ENCODE data around the gene ANTXR2. TPM values are rescaled to one million over a fixed set of nuclear protein-coding genes. Genes with fewer than 3 reads are reported as not detected.

The ANTXR2 gene
- total RNA-seq, 2 donors from 2014 or later, result 13.6 to 16.4 TPM

GRCh38 chr4:80115368-80116181 is 42.5 kb upstream of the ANTXR2 start:
- 90 to 96% methylated on average over 2 to 8 of the region's 8 CpGs for WGBS, 2 experiments (ENCODE audit: insufficient coverage in 1 of 2, insufficient read length in 1 of 2)
- no peaks in the 10 kb centered on the region for H3K4me1 Mint-ChIP-seq

DNA sequence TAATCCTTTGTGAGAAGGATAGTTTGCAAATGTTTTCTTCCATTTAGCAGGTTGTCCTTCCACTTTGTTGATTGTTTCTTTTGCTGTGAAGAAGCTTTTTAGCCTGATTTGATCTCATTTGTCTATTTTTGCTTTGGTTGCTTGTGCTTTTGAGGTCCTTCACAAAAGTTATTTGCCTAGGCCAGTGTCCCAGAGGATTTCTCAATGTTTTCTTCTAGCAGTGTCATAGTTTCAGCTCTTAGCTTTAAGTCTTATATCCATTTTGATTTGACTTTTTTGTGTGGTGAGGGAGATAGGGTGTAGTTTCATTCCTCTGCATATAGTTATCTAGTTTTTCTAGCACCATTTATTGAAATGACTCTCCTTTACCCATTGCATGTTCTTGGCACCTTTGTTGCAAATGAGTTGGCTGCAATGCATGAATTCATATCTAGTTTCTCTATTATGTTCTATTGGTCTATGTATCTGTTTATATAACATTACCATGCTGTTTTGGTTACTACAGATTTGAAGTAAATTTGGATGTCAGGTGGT is 41.8 kb upstream of the ANTXR2 start:
- no peak for TF ChIP-seq CTCF (conservative IDR thresholded peaks at IDR 0.05)
- H3K4me1 Mint-ChIP-seq, result no peaks in the 10 kb centered on the region
- Histone ChIP-seq H3K4me3 (ENCODE audit: low read length) (no peak overlapping the region), H3K4me1 (ENCODE audit: control insufficient read depth, insufficient read depth, low read length) (no peaks in the 10 kb centered on the region), H3K27ac (ENCODE audit: low read depth, low read length) (no peak overlapping the region), H3K9me3 (ENCODE audit: control insufficient read depth, low read length) (no peaks in the 10 kb centered on the region), H3K27me3 (ENCODE audit: control insufficient read depth, insufficient read depth, low read length, poor library complexity, severe bottlenecking) (no peaks in the 10 kb centered on the region), H3K36me3 (ENCODE audit: control insufficient read depth, insufficient read depth, low read length) (no peaks in the 10 kb centered on the region), H3K9ac (ENCODE audit: extremely low read depth, low read length, poor library complexity, severe bottlenecking) (no peak overlapping the region)
- no peak for DNase-seq
- H3K36me3 Mint-ChIP-seq (ENCODE audit: low read depth), result no peaks in the 10 kb centered on the region
- H3K27ac Mint-ChIP-seq, result no peak overlapping the region
- peaks cover 20% of the 10 kb centered on the region for H3K27me3 Mint-ChIP-seq (ENCODE audit: insufficient read depth)
- no peak overlapping the region for H3K4me3 Mint-ChIP-seq
- H3K9me3 Mint-ChIP-seq, result peaks cover 5% of the 10 kb centered on the region

More at GRCh38 chr4:80115368-80116181, 42.5 kb upstream of the ANTXR2 start:
- Histone ChIP-seq H3K4me3 (ENCODE audit: low read length) (no peak overlapping the region), H3K36me3 (ENCODE audit: control insufficient read depth, insufficient read depth, low read length) (no peaks in the 10 kb centered on the region), H3K9me3 (ENCODE audit: control insufficient read depth, low read length) (no peaks in the 10 kb centered on the region), H3K27ac (ENCODE audit: low read depth, low read length) (no peak overlapping the region), H3K9ac (ENCODE audit: extremely low read depth, low read length, poor library complexity, severe bottlenecking) (no peak overlapping the region), H3K4me1 (ENCODE audit: control insufficient read depth, insufficient read depth, low read length) (no peaks in the 10 kb centered on the region), H3K27me3 (ENCODE audit: control insufficient read depth, insufficient read depth, low read length, poor library complexity, severe bottlenecking) (no peaks in the 10 kb centered on the region)
- no peak overlapping the region for H3K4me3 Mint-ChIP-seq
- H3K27ac Mint-ChIP-seq, result no peak overlapping the region
- peaks cover 27% of the 10 kb centered on the region for H3K27me3 Mint-ChIP-seq (ENCODE audit: insufficient read depth)
- no peak for DNase-seq
- peaks cover 5% of the 10 kb centered on the region for H3K9me3 Mint-ChIP-seq
- H3K36me3 Mint-ChIP-seq (ENCODE audit: low read depth), result no peaks in the 10 kb centered on the region
- no peak for TF ChIP-seq CTCF (conservative IDR thresholded peaks at IDR 0.05)

DNA sequence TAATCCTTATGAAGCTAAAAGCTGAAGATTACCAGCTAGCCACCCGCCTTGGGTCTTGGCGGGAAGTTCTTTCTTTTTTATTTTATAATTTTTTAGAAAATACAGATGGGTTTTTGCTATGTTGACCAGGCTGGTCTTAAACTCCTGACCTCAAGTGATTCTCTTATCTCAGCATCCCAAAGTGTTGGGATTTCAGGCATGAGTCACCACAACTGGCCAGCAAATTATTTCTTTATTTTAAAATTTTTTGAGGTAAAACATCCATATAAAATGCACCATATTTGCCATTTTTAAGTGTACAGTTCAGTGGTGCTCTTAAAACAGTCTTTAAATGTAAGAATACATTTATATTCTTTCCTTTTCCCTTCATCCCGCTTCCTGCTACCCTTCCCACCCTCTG is 40.6 kb upstream of the ANTXR2 start:
- H3K9me3 Mint-ChIP-seq, result peaks cover 5% of the 10 kb centered on the region

More for the DNA sequence above, 40.6 kb upstream of the ANTXR2 start:
- H3K9me3 ChIP-seq (ENCODE audit: control insufficient read depth, low read length), result no peaks in the 10 kb centered on the region
- no peaks in the 10 kb centered on the region for H3K36me3 ChIP-seq (ENCODE audit: control insufficient read depth, insufficient read depth, low read length)
- no peak for DNase-seq
- Mint-ChIP-seq H3K27me3 (ENCODE audit: insufficient read depth) (peaks cover 8% of the 10 kb centered on the region), H3K4me3 (no peak overlapping the region), H3K36me3 (ENCODE audit: low read depth) (no peaks in the 10 kb centered on the region), H3K27ac (no peak overlapping the region), H3K4me1 (no peaks in the 10 kb centered on the region)
- no peak for TF ChIP-seq CTCF (conservative IDR thresholded peaks at IDR 0.05)
- H3K4me3 ChIP-seq (ENCODE audit: low read length), result no peak overlapping the region
- 83 to 95% methylated on average over 1 to 3 of the region's 3 CpGs for WGBS, 2 experiments (ENCODE audit: insufficient coverage in 1 of 2, insufficient read length in 1 of 2)
- no peaks in the 10 kb centered on the region for H3K27me3 ChIP-seq (ENCODE audit: control insufficient read depth, insufficient read depth, low read length, poor library complexity, severe bottlenecking)
- no peak overlapping the region for H3K9ac ChIP-seq (ENCODE audit: extremely low read depth, low read length, poor library complexity, severe bottlenecking)
- H3K27ac ChIP-seq (ENCODE audit: low read depth, low read length), result no peak overlapping the region
- H3K4me1 ChIP-seq (ENCODE audit: control insufficient read depth, insufficient read depth, low read length), result no peaks in the 10 kb centered on the region

All from endodermal cell (in vitro differentiated cells).